GM06990 (cell line): ENCODE data around the gene PRKG1.

Experiments
- DNase-seq: peaks from one replicate; pipeline ENCODE4 v3.0.0-alpha.2; 2011; ENCODE audit not compliant: insufficient read length; ENCODE audit errors: extremely low read depth
- H3K27me3 ChIP-seq: replicated peaks from 2 replicates; pipeline ENCODE4 v1.6.0; 2011; ENCODE audit warnings: low read length; ENCODE audit not compliant: control insufficient read depth, insufficient read depth
- H3K36me3 ChIP-seq: 2 replicates; pipeline ENCODE4 v1.5.1; 2011; ENCODE audit warnings: low read length; ENCODE audit not compliant: control insufficient read depth, insufficient read depth
- H3K4me3 ChIP-seq: replicated peaks from 2 replicates; pipeline ENCODE4 v1.5.1; 2011; ENCODE audit warnings: low read depth, mild to moderate bottlenecking, control low read depth, low read length
- TF ChIP-seq, protein P1 (sequence below): IDR thresholded peaks from 2 replicates; pipeline ENCODE4 v1.5.1; 2011; ENCODE audit warnings: low read length, control low read depth, mild to moderate bottlenecking, inconsistent platforms; ENCODE audit not compliant: insufficient read depth, poor library complexity, severe bottlenecking

PRKG1 gene

DNA sequence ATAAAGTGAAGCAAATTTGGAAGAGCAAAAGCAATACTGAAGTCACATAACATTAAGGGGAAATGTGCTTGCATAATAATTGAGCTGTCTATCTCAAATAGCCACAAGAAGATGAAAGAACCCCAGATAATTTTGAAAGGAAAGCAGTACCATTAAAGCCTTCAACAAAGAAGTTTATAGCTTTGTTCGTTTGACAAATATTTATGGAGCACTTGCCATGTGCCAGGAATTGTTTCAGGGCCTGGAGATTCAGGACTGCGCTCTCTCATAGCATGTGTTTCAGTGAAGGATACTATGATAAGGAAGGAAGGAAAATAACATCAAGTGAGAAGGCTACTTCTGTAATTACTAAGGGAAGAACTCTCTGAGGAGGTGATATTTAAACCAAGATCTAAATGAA lies 837.4 kb downstream of the PRKG1 start:
- Histone ChIP-seq H3K27me3 (no peaks in the 10 kb centered on the region), H3K36me3 (no peaks in the 10 kb centered on the region), H3K4me3 (no peak overlapping the region)
- no peak for DNase-seq
- TF ChIP-seq, protein P1, sequence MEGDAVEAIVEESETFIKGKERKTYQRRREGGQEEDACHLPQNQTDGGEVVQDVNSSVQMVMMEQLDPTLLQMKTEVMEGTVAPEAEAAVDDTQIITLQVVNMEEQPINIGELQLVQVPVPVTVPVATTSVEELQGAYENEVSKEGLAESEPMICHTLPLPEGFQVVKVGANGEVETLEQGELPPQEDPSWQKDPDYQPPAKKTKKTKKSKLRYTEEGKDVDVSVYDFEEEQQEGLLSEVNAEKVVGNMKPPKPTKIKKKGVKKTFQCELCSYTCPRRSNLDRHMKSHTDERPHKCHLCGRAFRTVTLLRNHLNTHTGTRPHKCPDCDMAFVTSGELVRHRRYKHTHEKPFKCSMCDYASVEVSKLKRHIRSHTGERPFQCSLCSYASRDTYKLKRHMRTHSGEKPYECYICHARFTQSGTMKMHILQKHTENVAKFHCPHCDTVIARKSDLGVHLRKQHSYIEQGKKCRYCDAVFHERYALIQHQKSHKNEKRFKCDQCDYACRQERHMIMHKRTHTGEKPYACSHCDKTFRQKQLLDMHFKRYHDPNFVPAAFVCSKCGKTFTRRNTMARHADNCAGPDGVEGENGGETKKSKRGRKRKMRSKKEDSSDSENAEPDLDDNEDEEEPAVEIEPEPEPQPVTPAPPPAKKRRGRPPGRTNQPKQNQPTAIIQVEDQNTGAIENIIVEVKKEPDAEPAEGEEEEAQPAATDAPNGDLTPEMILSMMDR: no peak

DNA sequence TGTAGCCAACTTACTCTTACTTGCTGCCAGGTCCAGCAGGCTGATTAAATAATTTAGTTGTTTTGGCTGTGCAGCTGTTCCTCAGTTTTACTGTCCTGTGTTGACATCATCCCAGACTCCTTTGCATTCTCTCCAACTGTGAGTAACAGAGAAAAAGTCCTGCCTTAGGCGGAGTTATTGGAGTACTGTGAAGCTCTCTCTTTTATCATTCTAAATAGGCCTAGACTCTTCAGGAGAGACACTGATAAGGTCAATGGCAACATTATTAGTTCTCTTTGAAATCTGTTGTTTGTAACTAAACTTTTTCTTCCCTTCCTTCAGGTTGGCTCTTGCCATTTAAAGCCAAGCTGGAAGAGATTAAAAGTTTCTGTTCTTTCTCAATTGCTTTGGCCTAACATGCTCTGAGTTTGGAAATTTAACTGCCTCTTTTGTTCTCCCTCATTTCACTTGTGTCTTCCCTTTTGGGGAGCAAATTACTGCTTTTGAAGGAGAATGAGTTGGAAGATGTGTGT lies 840.8 kb downstream of the PRKG1 start:
- TF ChIP-seq, protein P1: no peak
- Histone ChIP-seq H3K4me3 (no peak overlapping the region), H3K36me3 (no peaks in the 10 kb centered on the region), H3K27me3 (no peaks in the 10 kb centered on the region)
- DNase-seq: no peak

DNA sequence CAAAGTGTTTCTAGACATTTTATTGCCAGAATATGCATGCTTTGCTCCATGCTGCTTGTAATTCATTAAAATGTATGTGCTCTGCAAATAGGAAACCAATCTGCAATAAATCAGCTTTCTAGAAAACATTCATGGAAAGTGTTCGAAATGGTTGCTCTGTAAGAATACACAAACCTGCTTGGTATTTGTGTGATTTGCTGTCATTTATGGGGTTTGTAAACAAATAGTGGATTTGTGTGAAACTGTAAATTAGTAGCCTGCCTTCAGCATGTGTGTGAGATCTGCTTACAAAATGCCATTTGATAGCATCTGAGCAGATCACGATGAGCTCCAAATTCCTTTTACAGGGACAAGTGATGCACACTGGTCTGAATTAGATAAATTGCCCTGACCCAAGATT lies 844.2 kb downstream of the PRKG1 start:
- TF ChIP-seq, protein P1: no peak
- Histone ChIP-seq H3K36me3 (no peaks in the 10 kb centered on the region), H3K4me3 (no peak overlapping the region), H3K27me3 (no peaks in the 10 kb centered on the region)
- DNase-seq: no peak

DNA sequence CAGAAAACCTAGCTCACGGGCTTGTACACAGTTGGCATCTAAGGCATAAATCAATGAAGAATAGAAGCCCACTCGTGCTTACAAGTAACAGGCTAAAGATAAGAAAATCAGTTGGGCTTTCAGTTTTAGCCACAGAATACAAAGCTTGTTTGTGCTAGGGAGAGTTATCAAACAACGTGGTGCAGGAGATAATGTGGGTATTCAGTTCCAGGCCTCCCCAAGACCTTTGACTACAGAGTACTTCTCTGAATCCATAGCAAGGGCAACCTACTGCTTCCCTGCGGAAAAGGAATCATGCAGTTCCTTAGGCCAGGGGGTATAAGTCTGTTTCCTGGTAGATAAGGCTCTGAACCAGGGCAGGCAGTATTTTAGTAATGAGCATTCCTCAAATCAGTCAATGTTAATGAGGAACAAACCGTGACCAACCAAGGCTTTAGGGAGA lies 844.6 kb downstream of the PRKG1 start:
- TF ChIP-seq, protein P1: no peak
- no peaks in the 10 kb centered on the region for H3K27me3 ChIP-seq
- DNase-seq: no peak
- H3K4me3 ChIP-seq: no peak overlapping the region
- H3K36me3 ChIP-seq: no peaks in the 10 kb centered on the region

DNA sequence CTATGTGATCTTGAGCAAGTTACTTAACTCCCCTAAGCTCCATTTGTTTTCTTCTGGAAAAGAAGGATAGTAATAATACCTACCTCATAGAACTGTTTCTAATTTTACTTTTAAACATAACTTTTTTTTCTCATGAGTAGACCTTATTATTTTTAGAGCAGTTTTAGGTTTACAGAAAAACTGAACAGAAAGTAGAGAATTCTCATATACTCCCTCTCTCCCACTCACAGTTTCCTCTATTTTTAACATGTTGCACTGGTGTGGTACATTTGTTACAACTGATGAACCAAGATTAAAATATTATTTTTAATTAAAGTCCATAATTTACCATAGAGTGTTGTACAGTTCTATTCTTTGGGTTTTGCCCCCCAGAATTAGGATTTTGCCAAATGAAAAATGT lies 846.4 kb downstream of the PRKG1 start:
- Histone ChIP-seq H3K36me3 (no peaks in the 10 kb centered on the region), H3K4me3 (no peak overlapping the region), H3K27me3 (no peaks in the 10 kb centered on the region)
- DNase-seq: no peak
- TF ChIP-seq, protein P1: no peak

DNA sequence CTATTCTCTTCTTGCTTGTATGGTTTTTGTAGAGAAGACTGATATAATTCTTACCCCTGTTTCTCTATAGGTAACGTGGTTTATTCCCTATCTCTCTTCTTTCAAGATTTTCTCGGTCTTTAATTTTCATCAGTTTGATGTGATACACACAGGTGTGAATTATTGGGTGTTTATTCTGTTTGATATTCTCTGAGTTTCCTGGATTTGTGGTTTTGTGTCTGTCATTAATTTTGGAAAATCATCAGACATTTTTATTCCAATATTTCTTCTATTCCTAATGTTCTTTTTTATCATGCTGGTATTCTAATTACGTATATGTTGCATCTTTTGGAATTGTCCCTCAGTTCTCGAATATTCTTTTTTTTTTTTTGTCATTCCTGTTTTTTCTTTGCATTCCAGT lies 850.1 kb downstream of the PRKG1 start:
- TF ChIP-seq, protein P1: no peak
- no peak for DNase-seq
- no peak overlapping the region for H3K4me3 ChIP-seq
- H3K27me3 ChIP-seq: no peaks in the 10 kb centered on the region
- H3K36me3 ChIP-seq: no peaks in the 10 kb centered on the region
